RWPE2 (cell line): ENCODE results near the gene PIK3R1.

ENCODE experiments used
- ATAC-seq: fragments of 200-7000 bp; cut with Tn5 transposase; 3 replicates; pipeline ENCODE4 v1.9.1; 2021; ENCODE audit warnings: low read depth
- DNase-seq: peaks from one replicate; pipeline ENCODE4 v3.0.0-alpha.2; 2020; ENCODE audit warnings: low spot score
- H3K27ac ChIP-seq: fragments of 450-650 bp; 2 replicates; pipeline ENCODE4 v1.5.1; 2017; ENCODE audit warnings: mild to moderate bottlenecking; ENCODE audit not compliant: poor library complexity, severe bottlenecking
- H3K27me3 ChIP-seq: fragments of 250-450 bp; sonication (Bioruptor Pico); 2 replicates; pipeline ENCODE4 v1.5.1; 2021; ENCODE audit warnings: mild to moderate bottlenecking, moderate library complexity; ENCODE audit not compliant: insufficient read depth, poor library complexity, severe bottlenecking
- H3K36me3 ChIP-seq: fragments of 250-450 bp; sonication (Bioruptor Pico); 2 replicates; pipeline ENCODE4 v1.5.1; 2020; ENCODE audit warnings: low read depth, mild to moderate bottlenecking, moderate library complexity
- H3K4me1 ChIP-seq: fragments of 250-450 bp; sonication (Bioruptor Pico); 2 replicates; pipeline ENCODE4 v1.5.1; 2021; ENCODE audit warnings: mild to moderate bottlenecking, moderate library complexity; ENCODE audit not compliant: insufficient read depth, poor library complexity, severe bottlenecking
- H3K4me3 ChIP-seq: fragments of 250-450 bp; sonication (Bioruptor Pico); 2 replicates; pipeline ENCODE4 v1.5.1; 2021; ENCODE audit warnings: mild to moderate bottlenecking, moderate library complexity; ENCODE audit not compliant: severe bottlenecking
- H3K9me3 ChIP-seq: fragments of 250-450 bp; sonication (Bioruptor Pico); 2 replicates; pipeline ENCODE4 v1.5.1; 2021; ENCODE audit warnings: mild to moderate bottlenecking, moderate library complexity; ENCODE audit not compliant: severe bottlenecking
- CTCF ChIP-seq: fragments of 450-650 bp; IDR thresholded peaks from one replicate; pipeline ENCODE4 v1.5.1; 2017; ENCODE audit warnings: mild to moderate bottlenecking, moderate library complexity; ENCODE audit not compliant: poor library complexity, severe bottlenecking

Gene PIK3R1

DNA sequence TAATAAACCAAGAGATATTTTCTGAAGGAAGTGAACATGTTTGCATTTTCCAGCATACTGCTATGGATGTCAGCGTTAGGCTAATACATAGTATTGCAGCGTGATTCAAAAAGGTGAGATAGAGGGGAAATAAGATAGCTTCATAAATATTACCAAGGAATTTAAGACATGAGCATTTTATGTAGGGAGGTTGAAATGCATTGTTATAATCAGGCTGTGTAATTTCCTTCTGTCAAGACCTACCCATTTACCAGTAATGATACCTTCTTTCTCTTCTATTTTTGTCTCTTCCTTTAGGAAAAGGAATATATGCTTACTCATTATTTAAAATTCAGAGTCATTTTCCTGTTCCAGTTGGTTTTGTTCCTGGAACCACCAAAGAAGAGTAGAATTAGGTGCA, 33.3 kb downstream of the PIK3R1 start:
- Histone ChIP-seq H3K27me3 (no peaks in the 10 kb centered on the region), H3K9me3 (no peaks in the 10 kb centered on the region), H3K27ac (no peak overlapping the region), H3K36me3 (peaks cover 4% of the 10 kb centered on the region; the same call in 1 of the 2 replicates), H3K4me1 (peaks cover 20% of the 10 kb centered on the region), H3K4me3 (no peak overlapping the region)
- DNase-seq (no peak), ATAC-seq (no peak)
- TF ChIP-seq CTCF: no peak

GRCh38 chr5:68249520-68249919, 34.0 kb downstream of the PIK3R1 start:
- ATAC-seq: no peak

DNA sequence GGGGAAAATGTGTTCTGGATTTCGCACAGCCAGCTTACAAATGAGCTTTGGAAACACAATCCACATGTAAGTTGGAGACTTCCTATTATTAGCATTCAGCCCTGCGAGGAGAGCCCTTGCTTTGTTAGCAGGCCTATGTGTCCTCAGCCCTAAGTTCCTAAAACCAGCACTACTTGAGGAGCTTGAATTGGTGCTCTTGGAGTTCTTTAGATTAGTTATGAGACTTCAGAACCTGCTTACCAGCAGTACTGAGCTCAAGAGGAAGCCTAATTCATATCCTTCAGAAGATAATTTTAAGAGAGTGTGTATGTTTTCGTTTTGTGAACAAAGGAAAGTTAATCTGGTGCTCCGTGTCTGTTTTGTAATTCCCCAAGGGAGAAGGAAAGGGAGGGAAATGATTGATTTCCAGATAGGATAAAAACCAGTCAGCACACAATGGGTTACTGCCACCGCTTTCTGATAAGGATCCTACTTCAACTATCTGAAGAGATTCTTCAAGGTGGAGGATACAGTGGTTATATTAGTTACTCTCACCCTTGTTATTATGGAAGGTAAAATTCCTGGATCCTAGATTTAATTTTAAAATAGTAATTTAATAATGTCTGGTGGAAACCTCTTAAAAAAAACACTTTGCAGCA, 35.2 kb downstream of the PIK3R1 start:
- Histone ChIP-seq H3K36me3 (0 out of 2 replicates have a peak, but pooled peaks cover 3% of the 10 kb centered on the region), H3K4me3 (no peak overlapping the region), H3K27me3 (no peaks in the 10 kb centered on the region), H3K9me3 (no peaks in the 10 kb centered on the region), H3K27ac (peak overlapping the region; percentile 55), H3K4me1 (peaks cover 20% of the 10 kb centered on the region)
- TF ChIP-seq CTCF: no peak
- ATAC-seq (no peak), DNase-seq (no peak)

More at GRCh38 chr5:68249520-68249919, 34.0 kb downstream of the PIK3R1 start:
- H3K36me3 ChIP-seq: peaks cover 4% of the 10 kb centered on the region; the same call in 1 of the 2 replicates
- H3K27me3 ChIP-seq: no peaks in the 10 kb centered on the region
- no peak overlapping the region for H3K27ac ChIP-seq
- H3K9me3 ChIP-seq: no peaks in the 10 kb centered on the region
- no peak for TF ChIP-seq CTCF
- DNase-seq: no peak
- no peak overlapping the region for H3K4me3 ChIP-seq
- H3K4me1 ChIP-seq: peaks cover 20% of the 10 kb centered on the region

- no peaks in the 10 kb centered on the region for H3K9me3 ChIP-seq
- H3K27ac ChIP-seq: peak overlapping the region; percentile 55
- no peak overlapping the region for H3K4me3 ChIP-seq
- TF ChIP-seq CTCF: no peak
- peaks cover 20% of the 10 kb centered on the region for H3K4me1 ChIP-seq
- no peaks in the 10 kb centered on the region for H3K27me3 ChIP-seq
- DNase-seq (no peak), ATAC-seq (no peak; the same call in 2 of the 3 replicates)
- 0 out of 2 replicates have a peak, but pooled peaks cover 4% of the 10 kb centered on the region for H3K36me3 ChIP-seq
These were observed 35.8 kb downstream of the PIK3R1 start for GRCh38 chr5:68251386-68251785.

DNA sequence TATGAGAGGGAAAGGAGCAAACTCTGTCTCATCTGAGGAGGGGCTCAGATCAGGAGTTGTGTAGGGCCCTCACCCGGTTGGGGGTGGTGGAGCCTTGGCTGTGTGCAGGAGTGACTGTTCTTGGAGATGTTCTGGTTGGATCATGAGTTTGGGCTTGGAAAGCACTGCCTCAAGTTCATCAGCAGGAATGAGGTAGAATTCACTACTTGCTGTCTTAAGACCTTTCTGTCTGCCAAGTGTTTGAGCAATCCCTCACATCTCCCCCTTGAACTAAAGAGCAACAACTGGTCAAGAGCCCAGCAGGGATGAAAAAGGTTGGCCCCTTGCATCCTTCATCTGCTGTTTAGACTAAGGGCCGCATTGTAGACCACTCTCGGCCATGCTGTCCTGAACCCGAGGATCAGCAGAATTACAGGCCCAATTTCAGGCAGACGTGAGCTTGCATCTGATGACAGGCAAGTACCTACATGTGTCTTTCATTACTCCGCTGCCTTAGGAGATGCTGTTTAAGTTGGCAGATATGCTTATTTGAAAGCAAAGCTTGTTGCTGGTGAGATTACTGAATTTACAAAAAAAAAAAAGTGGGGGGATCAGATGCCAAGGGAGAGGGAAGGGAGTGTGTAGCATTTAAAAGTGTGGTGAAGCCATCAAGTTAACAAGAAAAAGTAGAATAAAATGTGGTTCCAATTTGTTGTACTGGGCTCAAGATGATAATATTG, 36.4 kb downstream of the PIK3R1 start:
- Histone ChIP-seq H3K27ac (peak overlapping the region; percentile 55), H3K4me1 (peaks cover 20% of the 10 kb centered on the region), H3K4me3 (no peak overlapping the region), H3K9me3 (no peaks in the 10 kb centered on the region), H3K27me3 (no peaks in the 10 kb centered on the region), H3K36me3 (0 out of 2 replicates have a peak, but pooled peaks cover 4% of the 10 kb centered on the region)
- TF ChIP-seq CTCF: no peak
- DNase-seq (no peak), ATAC-seq (peak; percentile 39; the same call in 2 of the 3 replicates)
